HEK293 (cell line): ENCODE measurements around the gene ALDOA.

Source experiments
- GLI4 ChIP-seq: fragments of 450-650 bp; formaldehyde crosslinking; IDR thresholded peaks from 2 replicates; pipeline ENCODE4 v1.5.1; 2016; ENCODE audit warnings: missing biosample characterization, missing genetic modification characterization
- OSR2 ChIP-seq: fragments of 450-650 bp; formaldehyde crosslinking; IDR thresholded peaks from 2 replicates; pipeline ENCODE4 v1.5.1; 2016; ENCODE audit warnings: missing biosample characterization, missing genetic modification characterization
- PBX3 ChIP-seq: sonication (generic); formaldehyde crosslinking; IDR thresholded peaks from 2 replicates; pipeline ENCODE4 v1.8.1; 2022; ENCODE audit warnings: mild to moderate bottlenecking, moderate library complexity, missing genetic modification reagents
- PRDM10 ChIP-seq: fragments of 450-650 bp; formaldehyde crosslinking; IDR thresholded peaks from 2 replicates; pipeline ENCODE4 v1.5.1; 2016; ENCODE audit warnings: missing biosample characterization, missing genetic modification characterization
- PRDM4 ChIP-seq: fragments of 450-650 bp; formaldehyde crosslinking; IDR thresholded peaks from 2 replicates; pipeline ENCODE4 v1.5.1; 2017; ENCODE audit warnings: missing biosample characterization, missing genetic modification characterization
- TCF7L2 ChIP-seq: IDR thresholded peaks from 2 replicates; pipeline ENCODE4 v1.6.1; 2011; ENCODE audit warnings: low read depth, mild to moderate bottlenecking, inconsistent platforms, low read length, moderate library complexity, borderline replicate concordance
- ZBTB49 ChIP-seq: fragments of 450-650 bp; formaldehyde crosslinking; IDR thresholded peaks from 2 replicates; pipeline ENCODE4 v1.5.1; 2016; ENCODE audit warnings: missing biosample characterization, missing genetic modification characterization, low read depth
- ZFP37 ChIP-seq: fragments of 450-650 bp; formaldehyde crosslinking; IDR thresholded peaks from 2 replicates; pipeline ENCODE4 v1.5.1; 2016; ENCODE audit warnings: missing biosample characterization, missing genetic modification characterization
- ZFP41 ChIP-seq: fragments of 450-650 bp; formaldehyde crosslinking; IDR thresholded peaks from 2 replicates; pipeline ENCODE4 v1.5.1; 2016; ENCODE audit warnings: missing biosample characterization, missing genetic modification characterization, borderline replicate concordance
- ZNF157 ChIP-seq: fragments of 450-650 bp; formaldehyde crosslinking; IDR thresholded peaks from 2 replicates; pipeline ENCODE4 v1.5.1; 2016; ENCODE audit warnings: missing biosample characterization, missing genetic modification characterization
- ZNF18 ChIP-seq: fragments of 450-650 bp; formaldehyde crosslinking; IDR thresholded peaks from 2 replicates; pipeline ENCODE4 v1.5.1; 2016; ENCODE audit warnings: missing biosample characterization, missing genetic modification characterization
- ZNF214 ChIP-seq: fragments of 450-650 bp; formaldehyde crosslinking; IDR thresholded peaks from 2 replicates; pipeline ENCODE4 v1.5.1; 2017; ENCODE audit warnings: missing biosample characterization, mild to moderate bottlenecking, missing genetic modification characterization, borderline replicate concordance
- ZNF280D ChIP-seq: fragments of 450-650 bp; formaldehyde crosslinking; IDR thresholded peaks from 2 replicates; pipeline ENCODE4 v1.5.1; 2016; ENCODE audit warnings: missing biosample characterization, missing genetic modification characterization
- ZNF423 ChIP-seq: fragments of 450-650 bp; formaldehyde crosslinking; IDR thresholded peaks from 2 replicates; pipeline ENCODE4 v1.5.1; 2016; ENCODE audit warnings: missing biosample characterization, missing genetic modification characterization
- ZNF529 ChIP-seq: fragments of 450-650 bp; formaldehyde crosslinking; IDR thresholded peaks from 2 replicates; pipeline ENCODE4 v1.5.1; 2017; ENCODE audit warnings: missing genetic modification characterization, missing biosample characterization; ENCODE audit not compliant: insufficient replicate concordance
- ZNF555 ChIP-seq: fragments of 450-650 bp; formaldehyde crosslinking; conservative IDR thresholded peaks from 2 replicates; pipeline ENCODE4 v1.5.1; 2017; ENCODE audit warnings: missing biosample characterization, mild to moderate bottlenecking, missing genetic modification characterization, inconsistent platforms
- ZNF629 ChIP-seq: fragments of 450-650 bp; formaldehyde crosslinking; IDR thresholded peaks from 2 replicates; pipeline ENCODE4 v1.5.1; 2017; ENCODE audit warnings: missing biosample characterization, missing genetic modification characterization
- ZNF660 ChIP-seq: fragments of 450-650 bp; IDR thresholded peaks from 2 replicates; pipeline ENCODE4 v1.5.1; 2018; ENCODE audit warnings: missing biosample characterization, mild to moderate bottlenecking, missing genetic modification characterization
- ZNF704 ChIP-seq: fragments of 450-650 bp; formaldehyde crosslinking; IDR thresholded peaks from 2 replicates; pipeline ENCODE4 v1.5.1; 2016; ENCODE audit warnings: missing biosample characterization, missing genetic modification characterization
- ZNF707 ChIP-seq: fragments of 450-650 bp; formaldehyde crosslinking; IDR thresholded peaks from 2 replicates; pipeline ENCODE4 v1.5.1; 2016; ENCODE audit warnings: missing biosample characterization, missing genetic modification characterization
- ZNF830 ChIP-seq: fragments of 450-650 bp; IDR thresholded peaks from 2 replicates; pipeline ENCODE4 v1.5.0; 2018; ENCODE audit warnings: missing biosample characterization, missing genetic modification characterization, low read depth, mild to moderate bottlenecking, moderate library complexity
- ZSCAN16 ChIP-seq: fragments of 450-650 bp; formaldehyde crosslinking; IDR thresholded peaks from 2 replicates; pipeline ENCODE4 v1.5.1; 2016; ENCODE audit warnings: missing biosample characterization, missing genetic modification characterization

ALDOA gene

GRCh38 chr16:30065102-30065942 lies at the start of gene ALDOA (continued):
- TF ChIP-seq ZNF214 (tag by site-specific recombination) (no peak), ZNF280D (no peak), ZNF18 (tag by site-specific recombination) (peak; percentile 71), ZNF629 (peak; percentile 93), TCF7L2 (no peak), ZSCAN16 (tag by site-specific recombination) (peak; percentile 48; the same call in 1 of the 2 replicates), GLI4 (tag by site-specific recombination) (peak; percentile 82), ZNF555 (no peak), ZNF830 (tag by site-specific recombination) (no peak), OSR2 (tag by site-specific recombination) (peak; percentile 37; the same call in 1 of the 2 replicates), ZFP41 (tag by site-specific recombination) (no peak), PRDM4 (tag by site-specific recombination) (peak; percentile 63), PBX3 (CRISPR knock-in tag) (no peak; the same call in 1 of the 2 replicates), ZBTB49 (tag by site-specific recombination) (no peak), ZNF423 (tag by site-specific recombination) (no peak), ZNF529 (tag by site-specific recombination) (no peak), ZNF157 (tag by site-specific recombination) (no peak), ZNF660 (tag by site-specific recombination) (peak; percentile 71), ZNF704 (tag by site-specific recombination) (no peak), ZFP37 (no peak), PRDM10 (tag by site-specific recombination) (peak; percentile 98), ZNF707 (tag by site-specific recombination) (no peak)
